NCI-H1417 (cell line): Measurements from ENCODE around the gene LY86.
"Not testable (repeated sequence)": the region's sequence is repeated elsewhere in the genome, so short reads cannot be mapped to it uniquely, and the experiment has no call there.

Experiments
- DNase-seq, 3 experiments: peaks; one replicate each; lab custom pipeline; 2025; lab: John Stamatoyannopoulos, UW

LY86 gene

DNA sequence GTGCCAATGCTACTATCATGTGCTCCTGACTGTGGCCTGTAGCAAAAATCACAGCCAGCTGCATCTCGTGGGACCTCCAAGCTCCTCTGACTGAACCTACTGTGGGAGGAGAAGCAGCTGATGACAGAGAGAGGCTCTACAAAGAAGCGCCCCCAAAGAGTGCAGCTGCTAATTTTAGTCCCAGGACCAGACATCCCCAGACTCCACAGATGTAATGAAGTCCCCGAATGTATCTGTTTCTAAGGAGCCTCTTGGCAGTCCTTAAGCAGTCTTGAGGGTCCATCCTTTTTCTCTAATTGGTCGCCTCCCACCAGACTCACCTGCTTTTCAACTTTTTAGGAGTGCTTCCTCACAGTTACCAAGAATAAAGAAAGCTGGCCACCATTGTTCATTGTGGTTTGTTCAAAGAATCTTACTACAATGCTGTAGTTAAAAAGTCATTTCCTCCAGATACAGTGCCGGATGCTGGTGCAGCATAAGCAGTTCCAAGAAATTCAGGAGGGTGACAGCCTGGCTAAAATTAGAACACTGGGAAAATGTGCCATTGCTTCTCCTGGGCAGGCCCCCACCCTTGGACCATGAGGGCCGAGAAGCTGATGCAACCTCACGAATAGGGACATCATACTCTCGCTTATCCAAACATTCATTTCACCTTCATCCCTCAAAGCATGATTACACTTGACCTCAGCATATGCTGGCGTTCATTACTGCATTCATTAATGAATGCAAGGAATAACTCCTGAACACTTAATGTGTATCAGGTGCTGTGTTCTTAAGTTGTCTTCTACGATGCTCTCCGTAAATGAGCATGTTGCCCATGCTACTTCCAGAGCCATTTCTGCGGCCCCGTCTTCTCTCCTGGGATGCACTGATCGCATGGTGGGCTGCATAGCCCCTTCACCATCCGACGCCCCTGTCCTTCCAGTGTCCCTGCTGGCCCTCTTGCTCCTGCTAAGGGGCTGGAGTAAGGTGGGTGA, 66.4 kb downstream of the LY86 start:
- DNase-seq: no peak

DNA sequence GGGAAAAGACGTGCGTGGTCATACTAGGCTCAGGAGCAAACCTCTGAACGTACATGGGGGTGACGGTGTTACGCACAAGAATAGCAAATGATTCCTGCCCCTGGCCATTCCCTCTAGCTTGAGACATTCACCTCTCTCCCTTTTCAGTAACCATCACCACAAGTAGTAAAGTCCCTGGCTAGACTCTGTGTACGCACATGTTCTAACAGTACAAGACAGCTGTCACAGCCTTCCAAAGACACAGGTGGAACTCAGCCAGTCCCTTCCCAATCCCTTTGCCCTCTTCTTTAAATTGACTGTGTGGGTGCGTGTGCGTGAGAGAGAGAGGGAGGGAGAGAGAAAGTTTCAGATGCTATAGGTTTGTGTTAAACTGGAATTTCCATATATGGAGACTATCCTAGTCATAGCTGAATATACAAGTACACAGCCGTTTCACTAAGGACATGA, 67.3 kb downstream of the LY86 start:
- DNase-seq: no peak

DNA sequence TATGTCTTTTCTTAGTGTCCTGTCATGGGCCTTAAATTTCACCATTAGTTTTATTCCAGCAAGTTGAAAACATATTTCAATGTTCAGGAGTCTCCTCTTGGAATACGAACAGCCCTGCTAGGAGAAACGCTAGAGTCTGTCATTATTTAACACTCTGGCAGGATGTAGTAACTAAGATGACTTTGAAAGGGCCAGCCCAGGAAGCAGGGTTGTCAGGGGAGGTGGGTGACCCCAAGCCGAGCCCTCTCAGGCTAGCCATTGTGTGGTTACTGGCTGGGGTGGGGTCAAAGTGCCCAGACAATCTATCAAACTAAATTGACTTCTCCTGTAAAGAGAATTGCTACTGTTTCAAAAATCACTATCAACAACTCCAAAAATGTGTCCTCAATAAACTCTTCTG, 67.8 kb downstream of the LY86 start:
- DNase-seq: no peak

DNA sequence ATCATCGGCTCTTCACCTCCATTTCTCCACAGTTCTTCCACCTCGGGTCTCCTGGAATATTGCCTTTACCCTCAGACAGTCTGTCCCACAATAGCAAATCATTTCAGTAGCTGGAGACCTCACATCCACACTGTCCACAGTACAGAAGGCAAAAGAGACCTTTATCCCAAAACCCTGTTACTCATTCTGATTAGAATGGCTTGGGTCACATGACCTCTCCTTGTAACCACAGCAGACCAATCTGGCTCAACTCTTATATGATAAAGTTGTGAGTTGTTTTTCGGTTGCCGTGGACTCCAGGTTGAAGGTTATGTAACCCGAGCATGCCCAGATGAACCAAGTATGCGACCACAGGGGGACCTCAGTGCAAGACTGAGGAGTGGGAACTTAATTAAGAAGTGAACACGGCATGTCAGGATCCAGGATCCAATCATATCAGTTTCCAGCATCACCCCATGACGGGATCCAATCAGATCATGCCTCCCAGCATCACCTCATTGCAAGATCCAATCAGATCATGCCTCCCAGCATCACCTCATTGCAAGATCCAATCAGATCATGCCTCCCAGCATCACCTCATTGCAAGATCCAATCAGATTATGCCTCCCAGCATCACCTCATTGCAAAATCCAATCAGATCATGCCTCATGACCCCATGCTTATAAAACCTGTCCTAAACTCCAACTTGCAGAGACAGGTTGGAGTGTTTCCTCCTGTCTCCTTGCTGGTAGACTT, 68.7 kb downstream of the LY86 start:
- DNase-seq: no peak

DNA sequence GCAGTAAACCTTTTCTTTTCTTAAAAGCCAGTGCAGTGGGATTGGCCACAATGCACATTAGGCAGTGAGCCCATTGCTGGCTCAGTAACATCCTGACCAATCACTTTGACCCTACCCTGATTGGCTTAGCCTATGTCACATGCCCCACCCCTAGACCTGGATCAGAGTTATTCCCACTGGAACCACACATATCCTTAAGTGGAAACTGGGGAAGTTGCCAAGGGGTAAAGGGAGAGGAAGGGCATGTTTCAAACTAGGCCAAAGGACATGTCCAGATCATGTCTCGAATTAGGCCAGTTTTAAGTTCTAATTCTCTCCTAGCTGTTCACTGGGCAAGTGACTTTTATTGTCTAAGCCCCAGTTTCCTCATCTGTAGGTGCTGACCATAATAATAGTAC, 69.3 kb downstream of the LY86 start:
- DNase-seq: no peak

DNA sequence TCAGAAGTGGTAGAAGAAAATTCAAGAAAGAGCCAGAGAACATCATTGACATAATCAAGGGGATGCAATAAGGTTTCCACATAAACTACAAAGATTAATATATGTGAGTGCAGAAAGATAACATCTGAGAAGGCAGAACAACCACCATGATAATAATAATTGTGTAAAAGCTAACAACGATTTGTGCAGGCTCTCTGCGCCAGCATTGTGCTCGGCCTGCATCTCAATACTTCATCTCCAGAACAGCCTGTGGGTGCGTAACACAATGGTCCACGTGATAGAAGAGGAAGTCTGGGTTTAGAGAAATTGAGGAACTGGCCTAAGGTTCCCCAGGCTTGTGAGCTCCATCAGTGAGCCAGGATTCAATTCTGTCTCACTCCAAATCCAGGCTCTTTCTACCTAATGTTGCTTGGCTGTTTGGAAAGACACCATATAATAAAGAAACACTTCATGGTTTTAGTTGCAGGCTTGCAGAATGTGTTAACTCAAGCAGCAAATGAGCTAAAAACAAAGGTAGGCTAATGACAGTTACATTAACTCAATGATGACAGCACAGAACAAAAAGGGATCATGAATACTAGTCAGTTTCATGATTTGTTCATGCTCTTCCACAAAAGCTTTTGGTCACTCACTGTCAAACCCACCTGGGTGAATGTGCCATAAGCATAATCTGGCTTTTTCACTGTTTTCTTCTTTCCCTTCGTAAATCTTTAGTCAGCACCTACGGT, 71.2 kb downstream of the LY86 start:
- DNase-seq: no peak

DNA sequence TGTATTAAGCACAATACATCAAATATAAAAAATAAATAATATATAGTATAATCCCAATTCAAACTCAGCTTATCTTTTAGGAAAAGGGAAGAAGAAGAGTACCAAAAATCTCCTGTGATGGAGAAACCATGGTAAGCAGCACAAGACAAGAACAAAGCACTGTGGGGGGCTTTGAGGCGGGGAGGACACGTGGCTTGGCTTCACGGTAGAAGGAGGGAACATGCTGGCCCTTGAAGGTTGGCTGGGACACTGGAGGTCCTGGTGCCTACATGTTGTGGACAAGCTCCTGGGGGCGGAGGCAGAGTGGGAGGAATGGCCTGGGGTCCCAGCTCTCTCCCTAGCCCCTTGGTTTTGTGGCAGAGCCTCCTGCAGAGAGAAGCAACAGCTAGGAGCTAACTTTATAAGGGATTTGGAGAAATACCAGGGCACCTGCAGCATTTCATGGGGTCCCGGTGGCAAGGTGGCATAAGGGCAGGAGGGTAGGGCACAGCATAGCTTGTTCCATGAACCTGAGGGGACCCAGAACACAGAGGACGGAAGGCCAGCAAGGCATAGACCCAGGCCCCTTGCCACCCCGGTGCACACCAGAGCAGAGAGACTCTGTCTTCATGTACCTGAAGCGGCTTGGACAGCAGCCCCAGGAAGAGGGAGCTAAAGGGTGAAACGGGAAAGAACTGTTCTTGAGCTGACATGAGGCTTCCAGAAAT, 72.0 kb downstream of the LY86 start:
- DNase-seq: no peak

DNA sequence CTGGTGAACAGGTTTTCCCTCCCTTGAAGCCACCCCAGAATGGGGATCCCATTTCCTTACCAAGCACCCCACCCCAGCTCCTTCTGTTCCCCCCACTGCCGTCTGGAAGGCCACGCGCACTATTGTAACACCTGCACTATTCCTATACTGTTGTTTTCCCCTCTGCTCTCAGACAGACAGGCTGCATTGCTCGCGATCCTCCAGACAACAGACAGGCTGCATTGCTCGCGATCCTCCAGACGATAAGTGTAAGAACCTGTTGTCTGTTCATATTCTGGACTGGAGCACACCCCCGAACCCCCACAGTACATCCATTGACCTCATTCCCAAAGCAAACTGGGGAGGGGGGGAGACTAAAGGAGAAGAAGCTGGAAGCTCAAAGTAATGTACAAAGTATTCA, 72.7 kb downstream of the LY86 start:
- DNase-seq: peak in 1 of 3 experiments; percentile 32

DNA sequence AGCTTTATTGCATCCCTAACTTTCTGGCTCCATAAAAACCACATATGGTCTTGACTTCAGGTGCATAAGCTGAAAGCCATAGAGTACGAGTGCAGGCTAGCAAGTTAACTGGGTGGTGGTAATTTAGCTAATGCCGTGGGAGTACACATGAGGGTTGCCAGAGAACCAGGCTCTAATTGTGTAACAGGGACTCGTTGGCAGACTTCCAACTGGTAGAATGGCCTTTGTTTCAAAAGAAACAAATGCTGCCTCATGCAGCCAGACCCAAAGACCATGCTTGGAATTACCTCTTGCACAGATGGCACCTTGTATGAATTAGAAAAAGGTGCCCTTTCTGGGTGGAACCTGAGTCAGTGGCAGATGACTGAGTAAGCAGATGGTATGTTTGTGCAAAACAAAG, 73.2 kb downstream of the LY86 start:
- peak; percentile 45 to 88 (median 58) for DNase-seq

DNA sequence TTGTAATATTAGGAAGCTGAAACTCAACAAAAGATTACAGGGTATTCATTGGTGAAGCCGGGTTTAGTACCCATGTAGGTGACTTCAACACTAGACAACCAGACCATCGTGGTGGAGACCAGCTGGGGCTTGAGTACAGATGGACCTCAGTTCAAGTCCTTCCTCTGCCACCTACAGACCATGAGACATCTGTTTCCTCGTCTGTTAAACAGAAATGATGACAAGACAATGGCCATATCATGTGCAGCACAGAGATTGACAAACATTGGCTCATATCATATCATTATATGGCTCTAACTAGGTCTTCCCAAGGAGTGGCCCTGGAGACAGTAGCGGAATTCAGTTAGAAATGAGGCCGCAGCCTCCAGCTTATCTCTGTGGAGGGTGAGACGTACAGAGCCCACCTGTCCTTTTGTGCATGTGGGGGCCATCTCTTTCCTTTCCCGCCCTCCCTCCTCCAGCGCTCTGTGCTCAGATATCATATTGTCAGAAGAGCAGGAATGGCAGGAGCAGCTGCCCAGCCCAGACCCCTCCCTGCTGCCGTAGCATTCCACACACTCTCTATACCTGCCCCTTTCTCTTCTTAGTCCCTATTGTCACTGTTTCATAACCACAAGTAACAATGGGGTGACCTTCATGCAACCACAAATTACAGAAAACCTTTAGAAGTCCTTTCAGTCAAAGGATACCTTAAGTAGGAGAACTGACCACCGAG, 75.1 kb downstream of the LY86 start:
- no peak for DNase-seq

DNA sequence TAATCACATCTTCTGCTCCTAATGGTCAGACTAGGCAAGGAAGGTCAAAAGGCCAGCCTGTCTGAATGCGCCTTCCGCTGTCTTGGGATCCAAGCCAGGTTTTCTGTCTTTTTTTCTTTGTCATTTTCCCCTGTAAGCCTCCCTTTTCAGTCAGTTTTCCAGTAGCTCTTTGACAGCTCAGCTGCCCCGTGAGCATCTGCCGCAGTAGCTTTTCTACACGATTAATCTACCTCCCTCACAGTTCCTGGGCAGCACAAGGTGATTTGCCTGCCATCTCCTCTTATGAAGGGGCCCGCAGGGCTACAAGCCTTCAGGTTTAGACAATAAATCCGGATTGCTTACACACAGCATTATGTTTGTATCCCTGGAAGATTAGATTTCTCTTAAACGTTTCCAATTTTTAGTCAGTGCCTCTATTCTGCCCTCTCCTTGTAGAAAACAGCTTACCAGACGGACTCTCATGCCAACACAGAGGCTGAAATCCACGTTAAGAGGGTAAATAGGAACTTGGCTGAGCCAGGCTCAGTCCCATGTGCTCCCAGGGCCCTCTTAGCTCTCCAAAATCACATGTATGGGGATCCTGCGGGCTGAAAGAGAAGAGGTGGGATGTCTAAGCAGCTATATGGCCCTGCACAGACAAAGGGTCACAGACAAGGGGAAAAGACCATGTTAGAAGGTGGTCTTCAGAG, 77.2 kb downstream of the LY86 start:
- DNase-seq: no peak

DNA sequence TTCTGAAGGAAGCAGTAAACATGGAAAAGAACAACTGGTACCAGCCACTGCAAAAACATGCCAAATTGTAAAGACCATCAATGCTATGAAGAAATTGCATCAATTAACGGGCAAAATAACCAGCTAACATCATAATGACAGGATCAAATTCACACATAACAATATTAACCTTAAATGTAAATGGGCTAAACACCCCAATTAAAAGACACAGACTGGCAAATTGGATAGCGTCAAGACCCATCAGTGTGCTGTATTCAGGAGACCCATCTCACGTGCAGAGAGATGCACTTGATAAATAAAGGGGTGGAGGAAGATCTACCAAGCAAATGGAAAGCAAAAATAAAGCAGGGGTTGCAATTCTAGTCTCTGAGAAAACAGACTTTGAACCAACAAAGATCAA, 81.6 kb downstream of the LY86 start:
- not testable (repeated sequence) for DNase-seq

DNA sequence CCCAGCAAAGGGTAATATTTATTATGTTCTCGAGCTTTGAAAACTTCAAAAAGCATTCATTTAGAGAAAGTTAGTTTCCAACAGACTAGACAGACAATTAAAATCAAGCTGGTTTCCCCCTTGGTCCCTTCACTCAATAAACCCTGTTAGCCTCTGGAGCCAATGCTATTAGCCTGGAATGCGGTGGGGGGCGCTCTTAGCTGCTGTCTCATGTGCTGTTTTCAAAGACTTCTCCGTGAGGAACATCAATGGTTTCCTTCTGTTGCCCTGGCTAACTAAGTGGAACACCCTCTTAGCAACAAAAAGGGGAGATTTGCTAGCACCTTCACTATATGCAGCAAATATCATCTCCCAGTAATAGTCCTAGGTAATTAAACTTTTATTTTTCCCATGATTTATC, 86.4 kb downstream of the LY86 start:
- no peak for DNase-seq

DNA sequence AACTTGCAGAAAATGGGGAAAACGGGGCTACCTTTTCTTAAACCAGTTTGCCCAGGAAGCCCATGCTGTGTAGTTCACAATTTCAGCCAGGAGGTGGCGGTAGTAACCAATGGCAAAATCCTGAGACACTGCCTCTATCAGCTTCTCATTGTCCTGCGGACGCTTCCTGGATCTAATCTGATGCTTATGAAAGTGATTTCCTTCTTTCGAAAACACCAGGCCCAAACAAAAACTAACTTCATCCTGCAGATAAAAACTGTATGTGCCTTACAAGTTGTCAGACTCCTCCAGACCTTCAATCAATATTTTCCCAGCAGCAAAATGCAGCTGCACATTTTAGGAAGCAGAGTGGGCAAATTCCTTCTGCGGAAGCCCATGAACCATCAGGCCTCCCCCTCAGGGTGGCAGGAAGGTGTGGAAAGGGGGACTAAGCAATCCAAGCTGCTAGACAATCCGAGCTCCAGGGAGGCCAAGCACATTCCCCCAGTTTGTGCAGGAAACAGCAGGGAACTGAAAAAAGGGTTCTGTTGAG, 88.5 kb downstream of the LY86 start:
- peak; percentile 65 to 88 (median 84) for DNase-seq

DNA sequence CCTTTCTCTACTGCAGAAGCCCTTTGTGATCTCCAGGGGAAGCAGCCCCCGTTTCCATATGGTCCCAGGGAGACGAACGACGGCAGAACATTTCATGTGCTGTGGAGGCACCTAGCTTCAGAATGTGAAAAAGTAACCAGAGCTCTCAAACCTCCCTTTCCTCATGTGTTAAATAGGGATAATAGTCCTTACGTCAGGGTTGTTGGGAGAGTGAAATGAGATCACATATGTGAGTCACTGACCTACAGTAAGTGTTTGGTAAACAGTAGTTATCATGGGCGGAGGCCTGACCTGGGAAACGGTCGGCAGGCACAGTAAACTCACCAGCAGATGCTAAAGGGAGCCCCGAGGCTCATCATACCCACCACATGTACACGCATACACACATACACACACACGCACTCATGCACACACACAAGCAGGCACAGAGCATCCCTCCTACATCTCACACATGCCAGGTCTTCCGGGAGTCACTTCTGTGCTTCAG, 89.7 kb downstream of the LY86 start:
- DNase-seq: peak in 2 of 3 experiments; percentile 24 to 72

DNA sequence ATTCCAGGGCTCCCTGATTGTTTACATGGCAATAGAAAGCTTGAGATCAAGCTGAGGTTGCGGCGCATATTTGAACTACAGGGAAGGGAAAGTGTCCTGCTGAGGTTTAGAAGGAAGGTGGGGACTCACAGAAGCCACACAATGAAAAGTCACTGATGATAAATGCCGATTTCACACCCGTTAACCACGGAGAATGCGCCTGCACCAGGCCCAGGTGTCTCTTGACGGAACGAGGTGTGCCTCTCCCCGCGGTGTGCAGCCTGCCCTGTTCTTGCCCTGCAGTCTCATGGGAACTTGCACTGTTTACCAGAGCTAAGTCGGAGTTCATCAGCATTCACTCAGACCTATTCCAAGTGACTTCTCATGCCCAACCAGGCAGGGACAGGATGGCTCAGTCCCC, 90.3 kb downstream of the LY86 start:
- DNase-seq: peak; percentile 24 to 70 (median 56)

DNA sequence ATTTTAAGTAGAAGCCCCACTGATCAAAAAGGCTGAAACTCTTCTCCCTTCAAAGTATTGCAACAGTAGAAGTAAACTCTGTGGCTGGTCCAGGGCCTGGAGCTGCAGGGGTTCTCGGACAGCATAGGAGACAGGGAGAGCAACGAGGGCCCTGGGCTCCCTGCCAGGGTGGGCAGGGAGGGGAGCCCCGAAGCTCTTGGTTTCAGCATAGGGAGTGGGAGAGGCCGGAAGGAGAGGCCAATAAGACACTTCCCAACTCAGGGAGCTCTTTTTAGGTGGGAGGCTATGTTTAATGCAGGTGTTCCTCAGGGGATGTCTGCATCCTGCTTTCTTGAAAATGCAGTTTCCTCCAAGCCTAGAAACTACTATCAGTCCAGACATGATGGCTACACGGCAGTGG, 91.1 kb downstream of the LY86 start:
- DNase-seq: no peak

DNA sequence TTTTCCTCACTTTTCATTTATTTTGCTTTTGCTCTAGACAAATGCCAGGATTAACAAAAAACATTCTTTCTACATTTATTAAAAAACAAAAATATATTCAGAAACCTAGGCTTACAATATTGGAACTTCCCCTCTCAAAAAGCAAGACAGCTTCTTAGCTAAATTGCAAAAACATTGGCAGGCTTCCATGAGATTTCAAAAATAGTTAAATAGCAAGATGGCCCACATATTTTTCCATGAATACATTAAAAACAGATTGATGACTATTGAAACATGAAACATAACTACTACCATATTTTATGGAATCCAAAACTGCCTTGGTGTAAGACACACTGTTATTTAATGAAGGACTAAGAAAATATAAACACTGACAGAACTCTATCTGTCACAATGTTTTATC, 92.0 kb downstream of the LY86 start:
- no peak for DNase-seq

DNA sequence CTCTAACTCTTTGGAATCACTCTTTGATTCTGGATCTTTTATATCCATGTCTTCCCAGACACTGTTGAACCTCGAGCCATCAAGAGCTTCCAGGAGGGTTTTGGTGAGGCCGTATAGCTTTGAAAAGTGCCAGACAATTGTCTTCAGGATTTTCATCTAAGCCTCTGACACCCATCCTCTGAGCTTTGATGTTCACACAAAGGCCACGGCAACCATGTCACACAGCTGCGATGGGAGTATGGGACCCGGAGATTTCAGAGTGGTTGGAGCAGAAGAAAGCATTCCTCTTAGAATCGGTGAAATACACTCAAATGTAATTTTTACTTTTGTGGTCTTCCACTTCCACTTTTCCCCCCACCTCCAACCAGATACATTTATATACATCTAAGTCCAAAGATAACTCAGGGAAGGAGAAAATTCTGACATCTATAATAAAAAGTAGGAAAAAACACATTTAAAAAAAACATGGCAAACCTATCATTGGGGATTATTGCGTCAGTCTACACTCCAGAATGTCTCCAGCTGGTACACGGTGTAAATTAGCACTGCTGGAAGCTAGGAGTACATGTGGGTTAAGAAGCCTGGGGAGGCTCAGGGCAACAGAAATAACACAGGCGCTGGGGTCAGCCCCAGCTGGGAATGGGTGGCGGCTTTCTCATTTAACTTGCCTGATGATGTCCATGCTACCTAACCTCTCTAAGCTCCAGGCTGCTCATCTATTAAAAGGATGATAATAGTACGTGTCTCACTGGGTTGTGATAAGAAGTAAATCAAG, 92.7 kb downstream of the LY86 start:
- DNase-seq: peak in 1 of 3 experiments; percentile 4
